ENCODE results near the gene VPS26C.

VPS26C gene

GRCh38 chr21:37259426-37259825 lies 7.7 kb downstream of the VPS26C start:
- Histone ChIP-seq H3K27ac (no peak overlapping the region), H3K9me3 (ENCODE audit: severe bottlenecking) (no peaks in the 10 kb centered on the region), H3K4me3 (ENCODE audit: low read depth, low read length) (no peak overlapping the region), H3K36me3 (peaks cover 5% of the 10 kb centered on the region), H3K27me3 (ENCODE audit: insufficient read depth, low read depth, severe bottlenecking) (no peaks in the 10 kb centered on the region)
- DNase-seq = no peak
- no peak for TF ChIP-seq CTCF (IDR thresholded peaks at IDR 0.05; ENCODE audit: low read depth, low read length)

- peak; percentile 93 for DNase-seq
- Histone ChIP-seq H3K36me3 (peaks cover 5% of the 10 kb centered on the region), H3K27me3 (ENCODE audit: insufficient read depth, low read depth, severe bottlenecking) (no peaks in the 10 kb centered on the region), H3K27ac (peak overlapping the region; percentile 93), H3K9me3 (ENCODE audit: severe bottlenecking) (no peaks in the 10 kb centered on the region), H3K4me3 (ENCODE audit: low read depth, low read length) (peak overlapping the region; percentile 61)
- no peak for TF ChIP-seq CTCF (IDR thresholded peaks at IDR 0.05; ENCODE audit: low read depth, low read length)
Observed at GRCh38 chr21:37257967-37258877, 8.9 kb downstream of the VPS26C start.

GRCh38 chr21:37257511-37257966 lies 9.6 kb downstream of the VPS26C start:
- TF ChIP-seq CTCF (IDR thresholded peaks at IDR 0.05; ENCODE audit: low read depth, low read length) = no peak

GRCh38 chr21:37253991-37254390 lies 13.1 kb downstream of the VPS26C start:
- no peak overlapping the region for H3K4me3 ChIP-seq (ENCODE audit: low read depth, low read length)
- no peaks in the 10 kb centered on the region for H3K27me3 ChIP-seq (ENCODE audit: insufficient read depth, low read depth, severe bottlenecking)
- no peak overlapping the region for H3K27ac ChIP-seq
- no peak for TF ChIP-seq CTCF (IDR thresholded peaks at IDR 0.05; ENCODE audit: low read depth, low read length)
- H3K9me3 ChIP-seq (ENCODE audit: severe bottlenecking) = no peaks in the 10 kb centered on the region
- no peaks in the 10 kb centered on the region; the same call in 1 of the 2 replicates for H3K36me3 ChIP-seq
- no peak for DNase-seq

More at GRCh38 chr21:37257511-37257966, 9.6 kb downstream of the VPS26C start:
- Histone ChIP-seq H3K9me3 (ENCODE audit: severe bottlenecking) (no peaks in the 10 kb centered on the region), H3K4me3 (ENCODE audit: low read depth, low read length) (peak overlapping the region; percentile 61), H3K36me3 (peaks cover 5% of the 10 kb centered on the region), H3K27ac (peak overlapping the region; percentile 93), H3K27me3 (ENCODE audit: insufficient read depth, low read depth, severe bottlenecking) (no peaks in the 10 kb centered on the region)
- DNase-seq = peak; percentile 71

GRCh38 chr21:37251294-37251634 lies 15.9 kb downstream of the VPS26C start:
- H3K27ac ChIP-seq = no peak overlapping the region
- H3K27me3 ChIP-seq (ENCODE audit: insufficient read depth, low read depth, severe bottlenecking) = no peaks in the 10 kb centered on the region
- TF ChIP-seq CTCF (IDR thresholded peaks at IDR 0.05; ENCODE audit: low read depth, low read length) = no peak
- no peaks in the 10 kb centered on the region for H3K9me3 ChIP-seq (ENCODE audit: severe bottlenecking)
- no peak for DNase-seq
- H3K4me3 ChIP-seq (ENCODE audit: low read depth, low read length) = no peak overlapping the region
- no peaks in the 10 kb centered on the region; the same call in 1 of the 2 replicates for H3K36me3 ChIP-seq
